ENCODE data around the gene TOR1A. TPM values are rescaled to one million over a fixed set of nuclear protein-coding genes. Genes with fewer than 3 reads are reported as not detected.
A peak's percentile ranks its signal among the peaks of the same experiment; 100 is the strongest.

TOR1A gene
- total RNA-seq, 1 experiment from 2014 or later: 104 TPM

GRCh38 chr9:129852579-129852978 lies 28.6 kb upstream of the TOR1A start:
- DNase-seq (ENCODE audit: low read depth): no peak

GRCh38 chr9:129851821-129852220 lies 27.9 kb upstream of the TOR1A start:
- no peak for DNase-seq (ENCODE audit: low read depth)

- DNase-seq (ENCODE audit: low read depth): no peak
These were observed 27.1 kb upstream of the TOR1A start for GRCh38 chr9:129850821-129851550.

GRCh38 chr9:129849901-129850300 lies 26.0 kb upstream of the TOR1A start:
- no peak for DNase-seq (ENCODE audit: low read depth)

GRCh38 chr9:129848712-129849441 lies 24.9 kb upstream of the TOR1A start:
- DNase-seq (ENCODE audit: low read depth): no peak

- no peak for DNase-seq (ENCODE audit: low read depth)
These were observed 21.4 kb upstream of the TOR1A start for GRCh38 chr9:129845373-129845772.

GRCh38 chr9:129841071-129841470 lies 17.1 kb upstream of the TOR1A start:
- DNase-seq (ENCODE audit: low read depth): no peak

- no peak for DNase-seq (ENCODE audit: low read depth)
These were observed 16.1 kb upstream of the TOR1A start for GRCh38 chr9:129840034-129840433.

GRCh38 chr9:129839324-129840023 lies 15.5 kb upstream of the TOR1A start:
- DNase-seq (ENCODE audit: low read depth): no peak

- peak; percentile 92 for DNase-seq (ENCODE audit: low read depth)
These were observed 14.8 kb upstream of the TOR1A start for GRCh38 chr9:129838707-129839259.

GRCh38 chr9:129836311-129837007 lies 12.5 kb upstream of the TOR1A start:
- DNase-seq (ENCODE audit: low read depth): no peak

- DNase-seq (ENCODE audit: low read depth): peak; percentile 61
These were observed 11.9 kb upstream of the TOR1A start for GRCh38 chr9:129835860-129836223.

- peak; percentile 94 for DNase-seq (ENCODE audit: low read depth)
These were observed 11.4 kb upstream of the TOR1A start, which contains the start of the genes C9orf78 and USP20 for GRCh38 chr9:129835128-129835859. Gene C9orf78 (minus strand): TSS chr9:129835275. CDS start chr9:129835221, 54 bp downstream. Gene USP20 (plus strand): TSS chr9:129835458. CDS start chr9:129852556, 17,098 bp downstream.

GRCh38 chr9:129834489-129835127 lies 10.7 kb upstream of the TOR1A start:
- no peak for DNase-seq (ENCODE audit: low read depth)

GRCh38 chr9:129832982-129833381 lies 9.0 kb upstream of the TOR1A start:
- DNase-seq (ENCODE audit: low read depth): peak; percentile 46

GRCh38 chr9:129828969-129829368 lies 5.0 kb upstream of the TOR1A start:
- DNase-seq (ENCODE audit: low read depth): no peak

GRCh38 chr9:129828051-129828450 lies 4.1 kb upstream of the TOR1A start:
- DNase-seq (ENCODE audit: low read depth): no peak

- DNase-seq (ENCODE audit: low read depth): no peak
These were observed 2.8 kb upstream of the TOR1A start for GRCh38 chr9:129826759-129827158.

GRCh38 chr9:129826344-129826743 lies 2.4 kb upstream of the TOR1A start:
- no peak for DNase-seq (ENCODE audit: low read depth)

- DNase-seq (ENCODE audit: low read depth): no peak
These were observed 398 bp downstream of the TOR1A start for GRCh38 chr9:129823542-129823934.

Data from M059J (cell line).